Activated B cell treated with CpG ODN at 0.5 μM for 24 hours (primary cell): ENCODE data around the gene COL4A3. TPM values are rescaled to one million over a fixed set of nuclear protein-coding genes. Genes with fewer than 3 reads are reported as not detected.

Experiments
- ATAC-seq: fragments of 200-7000 bp; cut with Tn5 transposase; one replicate; pipeline ENCODE4 v1.10.0; 2021; ENCODE audit warnings: low read depth, mild to moderate bottlenecking, moderate library complexity
- CTCF ChIA-PET: fragments of 350-600 bp; sonication (Branson Sonifier 250); formaldehyde crosslinking; loops from one replicate; lab custom pipeline; 2021; ENCODE audit warnings: antibody characterized with exemption; lab: Charles Lee
- POLR2A ChIA-PET: fragments of 350-600 bp; sonication (Branson Sonifier 250); formaldehyde crosslinking; loops from one replicate; lab custom pipeline; 2021; ENCODE audit warnings: antibody characterized with exemption; lab: Charles Lee
- DNase-seq: peaks from one replicate; pipeline ENCODE4 v3.0.0; 2022
- H3K27ac Mint-ChIP-seq: one replicate; pipeline ENCODE4 v1.8.0; 2020; ENCODE audit warnings: mixed read lengths
- H3K27me3 Mint-ChIP-seq: one replicate; pipeline ENCODE4 v1.8.0; 2021; ENCODE audit warnings: mixed read lengths
- H3K36me3 Mint-ChIP-seq: one replicate; pipeline ENCODE4 v1.8.0; 2021; ENCODE audit warnings: low read depth, mixed read lengths
- H3K4me1 Mint-ChIP-seq: one replicate; pipeline ENCODE4 v1.8.0; 2021; ENCODE audit warnings: mixed read lengths
- H3K4me3 Mint-ChIP-seq: one replicate; pipeline ENCODE4 v1.8.0; 2020; ENCODE audit warnings: mild to moderate bottlenecking, mixed read lengths
- H3K9me3 Mint-ChIP-seq: one replicate; pipeline ENCODE4 v1.8.0; 2020; ENCODE audit warnings: mixed read lengths
- intact Hi-C: fragments of 100-400 bp; cut with micrococcal nuclease; formaldehyde crosslinking; loops from one replicate; pipeline ENCODE4 v1.15.1; 2024
- total RNA-seq: library from RNA; stranded (reverse); gene quantifications from 2 replicates; pipeline ENCODE4 v1.2.3, GENCODE V29; 2022
- TF ChIP-seq, protein P1 (sequence below): fragments of 200-600 bp; IDR thresholded peaks from one replicate; pipeline ENCODE4 v1.8.0; 2022; ENCODE audit warnings: antibody characterized with exemption, mild to moderate bottlenecking

The COL4A3 gene
- total RNA-seq, 1 donor from 2014 or later = 18.3 TPM

DNA sequence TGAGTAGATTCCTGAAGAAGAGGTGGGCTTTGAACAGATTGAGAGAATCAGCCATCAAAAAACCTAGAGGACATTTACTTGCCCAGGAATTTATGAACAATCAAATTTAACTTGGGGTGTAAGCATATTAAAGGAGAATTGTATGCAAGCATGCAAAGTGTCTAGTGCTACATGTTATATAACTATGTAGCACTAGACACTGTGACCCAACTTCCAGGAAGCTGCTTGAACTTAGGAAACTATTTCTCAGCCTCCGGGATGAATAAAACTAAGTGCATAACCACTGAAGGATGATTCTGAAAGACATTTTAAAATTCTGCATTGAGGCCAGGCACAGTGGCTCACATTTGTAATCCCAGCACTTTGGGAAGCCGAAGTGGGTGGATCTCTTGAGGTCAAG lies 173.0 kb downstream of the COL4A3 start:
- no peak for ATAC-seq
- Mint-ChIP-seq H3K4me3 (no peak overlapping the region), H3K9me3 (no peaks in the 10 kb centered on the region), H3K27me3 (no peaks in the 10 kb centered on the region), H3K4me1 (no peaks in the 10 kb centered on the region), H3K36me3 (peaks cover 76% of the 10 kb centered on the region), H3K27ac (no peak overlapping the region)
- ChIA-PET POLR2A (no interaction called here), CTCF (no interaction called here)
- TF ChIP-seq, protein P1, sequence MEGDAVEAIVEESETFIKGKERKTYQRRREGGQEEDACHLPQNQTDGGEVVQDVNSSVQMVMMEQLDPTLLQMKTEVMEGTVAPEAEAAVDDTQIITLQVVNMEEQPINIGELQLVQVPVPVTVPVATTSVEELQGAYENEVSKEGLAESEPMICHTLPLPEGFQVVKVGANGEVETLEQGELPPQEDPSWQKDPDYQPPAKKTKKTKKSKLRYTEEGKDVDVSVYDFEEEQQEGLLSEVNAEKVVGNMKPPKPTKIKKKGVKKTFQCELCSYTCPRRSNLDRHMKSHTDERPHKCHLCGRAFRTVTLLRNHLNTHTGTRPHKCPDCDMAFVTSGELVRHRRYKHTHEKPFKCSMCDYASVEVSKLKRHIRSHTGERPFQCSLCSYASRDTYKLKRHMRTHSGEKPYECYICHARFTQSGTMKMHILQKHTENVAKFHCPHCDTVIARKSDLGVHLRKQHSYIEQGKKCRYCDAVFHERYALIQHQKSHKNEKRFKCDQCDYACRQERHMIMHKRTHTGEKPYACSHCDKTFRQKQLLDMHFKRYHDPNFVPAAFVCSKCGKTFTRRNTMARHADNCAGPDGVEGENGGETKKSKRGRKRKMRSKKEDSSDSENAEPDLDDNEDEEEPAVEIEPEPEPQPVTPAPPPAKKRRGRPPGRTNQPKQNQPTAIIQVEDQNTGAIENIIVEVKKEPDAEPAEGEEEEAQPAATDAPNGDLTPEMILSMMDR = no peak
- intact Hi-C loops = no loop called here
- no peak for DNase-seq

DNA sequence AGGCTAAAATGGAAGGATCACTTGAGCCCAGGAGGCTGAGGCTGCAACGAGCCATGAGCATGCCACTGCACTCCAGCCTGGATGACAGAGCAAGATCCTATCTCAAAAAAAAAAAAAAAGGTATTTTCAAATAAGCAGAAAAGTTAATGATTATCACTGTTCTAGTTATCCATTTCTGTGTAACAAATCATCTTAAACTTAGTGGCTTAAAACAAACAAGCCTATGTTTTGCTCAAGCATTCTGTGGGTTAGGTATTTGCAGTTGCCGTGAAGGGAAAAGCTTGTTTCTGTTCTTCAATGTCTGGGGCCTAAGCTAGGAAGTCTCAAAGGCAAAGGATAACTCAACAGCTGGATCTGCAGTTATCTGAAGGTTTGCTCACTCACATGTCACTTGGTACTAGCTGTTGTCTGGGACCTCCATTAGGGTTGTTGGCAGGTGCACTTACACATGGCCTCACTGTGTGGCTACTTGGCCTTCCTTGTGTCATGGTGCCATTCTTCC lies 174.7 kb downstream of the COL4A3 start:
- CTCF ChIA-PET = no interaction called here
- intact Hi-C loops = no loop called here
- H3K9me3 Mint-ChIP-seq = no peaks in the 10 kb centered on the region
- no peaks in the 10 kb centered on the region for H3K27me3 Mint-ChIP-seq
- no peak overlapping the region for H3K27ac Mint-ChIP-seq
- POLR2A ChIA-PET = no interaction called here
- H3K4me1 Mint-ChIP-seq = no peaks in the 10 kb centered on the region
- ATAC-seq (no peak), DNase-seq (no peak)
- TF ChIP-seq, protein P1 = no peak
- no peak overlapping the region for H3K4me3 Mint-ChIP-seq
- H3K36me3 Mint-ChIP-seq = peaks cover 69% of the 10 kb centered on the region

DNA sequence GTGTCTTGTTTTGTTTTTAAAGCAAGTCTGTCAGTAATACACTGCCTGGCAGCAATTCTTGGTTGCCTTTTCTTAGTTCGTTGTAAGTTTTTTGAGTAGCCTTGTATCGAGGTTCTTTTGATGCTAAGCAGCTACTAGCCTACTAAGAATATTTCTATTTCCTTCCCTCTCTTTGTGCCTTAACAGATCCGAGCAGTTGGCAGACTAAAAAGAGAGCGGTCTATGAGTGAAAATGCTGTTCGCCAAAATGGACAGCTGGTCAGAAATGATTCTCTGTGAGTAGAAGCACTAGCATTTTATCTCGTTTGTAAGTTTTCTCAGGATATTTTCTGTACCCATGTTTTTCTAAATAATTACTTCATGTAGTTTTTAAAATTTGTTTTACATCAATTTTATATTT lies 175.7 kb downstream of the COL4A3 start:
- no peak for ATAC-seq
- TF ChIP-seq, protein P1 = no peak
- CTCF ChIA-PET = no interaction called here
- H3K36me3 Mint-ChIP-seq = peaks cover 62% of the 10 kb centered on the region
- no peak overlapping the region for H3K4me3 Mint-ChIP-seq
- intact Hi-C loops = no loop called here
- no peak for DNase-seq
- no peaks in the 10 kb centered on the region for H3K27me3 Mint-ChIP-seq
- no peak overlapping the region for H3K27ac Mint-ChIP-seq
- no peaks in the 10 kb centered on the region for H3K4me1 Mint-ChIP-seq
- POLR2A ChIA-PET = no interaction called here
- H3K9me3 Mint-ChIP-seq = no peaks in the 10 kb centered on the region

DNA sequence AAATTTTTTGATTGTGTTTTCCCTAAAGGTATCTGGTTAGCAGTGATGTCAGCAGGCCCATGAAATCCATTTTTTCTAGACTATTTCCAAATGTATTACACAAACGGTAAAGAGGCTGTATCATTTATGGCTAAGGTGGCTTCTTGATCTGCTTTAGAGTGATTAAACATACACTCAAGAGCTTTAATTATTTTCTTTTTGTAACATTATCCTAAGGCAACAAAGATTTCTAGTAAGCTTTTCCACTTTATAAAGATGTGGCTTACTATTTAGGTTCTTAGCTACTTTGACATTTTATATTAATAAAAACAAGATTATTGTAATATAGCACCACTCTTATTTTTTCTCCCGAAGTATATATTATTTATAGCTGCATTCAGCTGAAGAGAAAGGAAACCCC lies 177.1 kb downstream of the COL4A3 start:
- Mint-ChIP-seq H3K9me3 (no peaks in the 10 kb centered on the region), H3K27ac (no peak overlapping the region), H3K4me3 (no peak overlapping the region), H3K27me3 (no peaks in the 10 kb centered on the region), H3K4me1 (no peaks in the 10 kb centered on the region), H3K36me3 (peaks cover 59% of the 10 kb centered on the region)
- no peak for DNase-seq
- ChIA-PET POLR2A (no interaction called here), CTCF (no interaction called here)
- ATAC-seq = no peak
- intact Hi-C loops = no loop called here
- TF ChIP-seq, protein P1 = no peak

DNA sequence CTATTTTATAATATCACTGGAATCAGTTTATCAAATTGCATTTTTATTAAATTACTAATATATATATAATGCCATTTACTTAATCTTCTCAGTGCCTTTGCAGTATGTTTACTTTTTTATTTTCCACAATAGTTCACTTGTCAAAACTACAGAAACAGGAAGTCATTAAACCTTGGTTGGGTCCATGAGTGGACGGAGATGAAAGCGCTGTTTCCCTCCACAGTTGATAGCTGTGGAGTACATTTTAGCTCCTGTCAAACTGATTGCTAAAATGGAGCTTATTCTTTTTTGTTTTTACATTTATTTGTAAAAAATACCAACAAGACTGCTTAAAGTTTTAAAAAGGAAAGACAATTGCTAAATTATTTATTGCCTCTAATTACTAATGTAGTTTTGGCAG lies 179.8 kb downstream of the COL4A3 start:
- ChIA-PET POLR2A (no interaction called here), CTCF (no interaction called here)
- Mint-ChIP-seq H3K9me3 (no peaks in the 10 kb centered on the region), H3K36me3 (peaks cover 61% of the 10 kb centered on the region), H3K27me3 (no peaks in the 10 kb centered on the region), H3K27ac (no peak overlapping the region), H3K4me3 (no peak overlapping the region), H3K4me1 (no peaks in the 10 kb centered on the region)
- DNase-seq = no peak
- intact Hi-C loops = no loop called here
- ATAC-seq = no peak
- TF ChIP-seq, protein P1 = no peak
